ENCODE results near the gene TP53I11. TPM values are rescaled to one million over a fixed set of nuclear protein-coding genes. Genes with fewer than 3 reads are reported as not detected.

TP53I11 gene
- total RNA-seq, 1 experiment from 2014 or later = 94.2 TPM

DNA sequence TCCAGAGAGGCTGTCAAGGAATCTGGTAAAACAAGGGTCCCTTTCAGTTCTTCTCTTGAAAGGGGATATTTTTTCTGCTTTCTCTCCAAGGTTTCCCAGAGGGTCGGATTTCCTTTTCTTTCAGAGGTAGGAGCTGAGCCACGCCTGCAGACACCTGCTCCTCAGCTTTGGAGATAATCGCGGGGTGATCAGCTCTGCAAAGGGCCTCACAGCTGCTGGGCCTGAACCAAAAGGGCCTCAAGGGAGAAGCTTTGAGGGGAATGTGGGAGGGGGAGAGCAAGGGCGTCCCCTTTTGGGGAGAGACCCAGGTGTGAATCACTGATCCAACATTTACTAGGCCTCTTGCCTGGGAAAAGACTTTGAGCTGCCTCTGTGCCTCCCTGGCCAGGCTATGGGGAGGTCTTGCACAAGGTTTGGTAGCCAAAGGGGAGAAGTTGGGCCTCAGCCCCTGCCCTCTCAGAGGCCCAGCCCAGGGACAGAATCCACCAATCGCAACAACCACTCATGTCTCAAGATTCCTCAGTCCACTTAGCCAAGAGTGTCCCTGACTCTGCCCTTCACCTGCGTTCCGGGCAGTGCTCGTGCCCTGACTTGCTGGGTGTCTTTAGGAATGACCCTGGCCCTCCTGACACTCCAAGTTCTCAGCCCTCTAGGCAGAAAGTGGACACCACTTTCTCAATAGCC lies 14.0 kb upstream of the TP53I11 start:
- peaks cover 13% of the 10 kb centered on the region; the same call in 1 of the 2 replicates for H3K4me1 ChIP-seq (ENCODE audit: insufficient read depth, low read length)

More for the DNA sequence above, 14.0 kb upstream of the TP53I11 start:
- H3K27me3 Mint-ChIP-seq (ENCODE audit: low read depth) = peaks cover 7% of the 10 kb centered on the region
- H3K9me3 Mint-ChIP-seq = no peaks in the 10 kb centered on the region
- peak overlapping the region; percentile 63 to 88 (median 75); a peak in 4 of 7 replicates for H3K27ac Mint-ChIP-seq
- H3K9me3 ChIP-seq (ENCODE audit: control insufficient read depth, low read depth, low read length) = no peaks in the 10 kb centered on the region
- WGBS (ENCODE audit: extremely low coverage, insufficient read length, low lambda C conversion rate) = no CpG with 5 or more reads among the region's 9 CpGs
- no peak overlapping the region for H2BK12ac ChIP-seq (ENCODE audit: insufficient read length, low read depth, low read length)
- no peaks in the 10 kb centered on the region for H3K23me2 ChIP-seq (ENCODE audit: insufficient read length, low read depth, low read length, poor library complexity, severe bottlenecking)
- no peak overlapping the region for H3K56ac ChIP-seq (ENCODE audit: insufficient read length, low read depth, low read length)
- no peak overlapping the region for H3K4me2 ChIP-seq (ENCODE audit: insufficient read depth, insufficient read length, low read length)
- TF ChIP-seq, protein P1, sequence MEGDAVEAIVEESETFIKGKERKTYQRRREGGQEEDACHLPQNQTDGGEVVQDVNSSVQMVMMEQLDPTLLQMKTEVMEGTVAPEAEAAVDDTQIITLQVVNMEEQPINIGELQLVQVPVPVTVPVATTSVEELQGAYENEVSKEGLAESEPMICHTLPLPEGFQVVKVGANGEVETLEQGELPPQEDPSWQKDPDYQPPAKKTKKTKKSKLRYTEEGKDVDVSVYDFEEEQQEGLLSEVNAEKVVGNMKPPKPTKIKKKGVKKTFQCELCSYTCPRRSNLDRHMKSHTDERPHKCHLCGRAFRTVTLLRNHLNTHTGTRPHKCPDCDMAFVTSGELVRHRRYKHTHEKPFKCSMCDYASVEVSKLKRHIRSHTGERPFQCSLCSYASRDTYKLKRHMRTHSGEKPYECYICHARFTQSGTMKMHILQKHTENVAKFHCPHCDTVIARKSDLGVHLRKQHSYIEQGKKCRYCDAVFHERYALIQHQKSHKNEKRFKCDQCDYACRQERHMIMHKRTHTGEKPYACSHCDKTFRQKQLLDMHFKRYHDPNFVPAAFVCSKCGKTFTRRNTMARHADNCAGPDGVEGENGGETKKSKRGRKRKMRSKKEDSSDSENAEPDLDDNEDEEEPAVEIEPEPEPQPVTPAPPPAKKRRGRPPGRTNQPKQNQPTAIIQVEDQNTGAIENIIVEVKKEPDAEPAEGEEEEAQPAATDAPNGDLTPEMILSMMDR (conservative IDR thresholded peaks at IDR 0.05) = no peak
- no peak overlapping the region for H2BK120ac ChIP-seq (ENCODE audit: low read depth, low read length, poor library complexity, severe bottlenecking)
- no peak overlapping the region for H2BK5ac ChIP-seq (ENCODE audit: insufficient read length, low read length)
- no peaks in the 10 kb centered on the region for H4K20me1 ChIP-seq (ENCODE audit: control insufficient read depth, insufficient read depth, insufficient read length)
- H3K4ac ChIP-seq (ENCODE audit: low read depth, low read length) = no peak overlapping the region
- H2BK15ac ChIP-seq (ENCODE audit: low read depth, low read length) = no peak overlapping the region
- no peak overlapping the region for H2BK20ac ChIP-seq (ENCODE audit: low read depth, low read length, poor library complexity, severe bottlenecking)
- H3K36me3 Mint-ChIP-seq (ENCODE audit: insufficient read depth in 1 of 3, low read depth in 3 of 3) = no peaks in the 10 kb centered on the region
- H3K79me2 ChIP-seq (ENCODE audit: insufficient read depth, low read length) = no peaks in the 10 kb centered on the region
- H3K9ac ChIP-seq (ENCODE audit: extremely low read depth, insufficient read length, low read length) = no peak overlapping the region
- H4K8ac ChIP-seq (replicated peaks; ENCODE audit: insufficient read length, low read depth, low read length) = no peak overlapping the region
- H3K18ac ChIP-seq (ENCODE audit: insufficient read length, low read depth, low read length) = no peak overlapping the region
- H3T11ph ChIP-seq (ENCODE audit: low read length) = no peak overlapping the region
- no peak overlapping the region for H4K91ac ChIP-seq (ENCODE audit: insufficient read length, low read depth, low read length)
- peaks cover 67 to 82% of the 10 kb centered on the region in 2 experiments for H3K4me1 Mint-ChIP-seq
- no peak overlapping the region for H2AK5ac ChIP-seq (ENCODE audit: insufficient read length, low read length)
- H4K5ac ChIP-seq (ENCODE audit: insufficient read length, low read depth, low read length) = no peak overlapping the region
- H3K27ac ChIP-seq (ENCODE audit: insufficient read length, low read depth, low read length) = no peak overlapping the region
- no peak overlapping the region for H3K4me3 Mint-ChIP-seq
- no peaks in the 10 kb centered on the region for H3K79me1 ChIP-seq (ENCODE audit: insufficient read depth, low read depth, low read length, poor library complexity, severe bottlenecking)
- DNase-seq = no peak
- no peak overlapping the region for H3K23ac ChIP-seq (ENCODE audit: insufficient read length, low read depth, low read length)
- H3K27me3 ChIP-seq (ENCODE audit: insufficient read depth, low read length) = no peaks in the 10 kb centered on the region
- no peak overlapping the region for H2AFZ ChIP-seq (ENCODE audit: low read length)
- H3K14ac ChIP-seq (ENCODE audit: insufficient read depth, low read length) = no peak overlapping the region
